ENCODE data around the gene ATP1B1. TPM values are rescaled to one million over a fixed set of nuclear protein-coding genes. Genes with fewer than 3 reads are reported as not detected.

Gene ATP1B1
- total RNA-seq, 1 experiment from 2014 or later = 626 TPM

DNA sequence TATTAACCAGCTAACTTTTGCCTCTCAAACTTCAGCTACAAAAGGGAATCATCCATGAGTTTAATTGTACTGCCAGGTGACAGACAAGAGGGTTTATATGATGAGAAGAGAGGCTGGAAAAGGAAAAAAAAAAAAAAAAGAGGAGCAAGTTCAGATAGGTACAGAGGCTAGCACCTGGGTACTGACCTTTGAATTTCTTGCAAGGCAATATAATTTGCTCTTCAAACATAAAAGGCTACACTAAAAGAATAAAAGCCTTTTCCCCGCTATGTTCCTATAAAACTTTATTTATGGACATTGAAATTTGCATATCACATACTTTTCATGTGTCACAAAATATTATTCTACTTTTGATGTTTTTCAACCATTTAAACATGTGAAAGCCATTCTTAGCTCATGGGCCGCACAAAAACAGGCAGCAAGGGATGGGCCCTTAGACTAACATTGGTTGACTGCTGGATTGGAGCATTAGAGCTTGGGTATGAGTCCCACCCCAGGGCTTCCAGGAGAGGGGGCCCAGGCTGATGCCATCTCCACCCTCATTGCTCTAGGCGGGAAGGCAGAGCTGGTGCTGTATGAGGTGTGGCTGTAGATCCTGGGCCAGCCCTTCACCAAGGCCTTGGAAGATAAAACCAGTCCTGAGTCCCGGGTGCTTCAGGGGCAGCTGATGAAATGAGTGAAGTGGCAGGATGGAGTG, 44.3 kb downstream of the ATP1B1 start:
- Mint-ChIP-seq H3K27ac (ENCODE audit: unreplicated experiment) (peak overlapping the region; percentile 21), H3K4me1 (ENCODE audit: low read depth, unreplicated experiment) (peaks cover 27% of the 10 kb centered on the region), H3K36me3 (ENCODE audit: insufficient read depth, unreplicated experiment) (peaks cover 9% of the 10 kb centered on the region), H3K9me3 (ENCODE audit: low read depth, unreplicated experiment) (no peaks in the 10 kb centered on the region), H3K27me3 (ENCODE audit: unreplicated experiment) (no peaks in the 10 kb centered on the region), H3K4me3 (ENCODE audit: low read depth, unreplicated experiment) (no peak overlapping the region)
- no peak for DNase-seq
- no TSS peak for BruUV-seq (replicated peaks)
- intact Hi-C loops (cut with micrococcal nuclease; ENCODE audit: unreplicated experiment) = no loop called here
- TF ChIP-seq CTCF (IDR thresholded peaks at IDR 0.05; ENCODE audit: unreplicated experiment) = no peak
- CTCF ChIA-PET = interaction anchor here (0.7 kb wide), 1 partner anchor 244 kb away, joined by 10 read pairs; no protein-coding TSS in a partner anchor

DNA sequence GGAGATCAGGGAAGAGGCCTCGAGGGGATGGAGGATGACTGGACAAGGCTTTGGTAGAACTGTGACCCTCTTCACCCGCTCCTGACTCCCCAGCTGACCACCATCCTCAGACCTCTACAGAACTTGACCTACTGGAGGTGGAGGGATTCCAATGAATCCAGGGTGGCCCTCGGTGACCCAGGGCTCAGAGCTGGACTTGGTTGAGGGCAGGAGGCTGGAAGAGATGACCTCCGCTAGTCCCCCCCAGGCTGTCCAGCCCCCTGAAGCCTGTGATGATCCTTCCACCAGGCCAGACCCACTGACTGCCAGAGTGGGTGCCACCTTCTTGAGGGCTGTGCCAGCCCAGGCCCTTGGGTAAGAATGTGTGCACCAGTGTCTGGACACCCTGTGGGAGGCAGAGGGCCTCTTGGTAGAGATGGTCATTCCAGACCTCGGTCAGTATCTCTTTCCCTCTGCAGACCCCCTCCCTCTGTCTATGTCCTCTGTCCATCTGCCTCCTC, 44.9 kb downstream of the ATP1B1 start:
- CTCF ChIA-PET = no interaction called here
- no peak overlapping the region for H3K4me3 Mint-ChIP-seq (ENCODE audit: low read depth, unreplicated experiment)
- H3K36me3 Mint-ChIP-seq (ENCODE audit: insufficient read depth, unreplicated experiment) = peaks cover 9% of the 10 kb centered on the region
- no peaks in the 10 kb centered on the region for H3K9me3 Mint-ChIP-seq (ENCODE audit: low read depth, unreplicated experiment)
- intact Hi-C loops (cut with micrococcal nuclease; ENCODE audit: unreplicated experiment) = no loop called here
- H3K4me1 Mint-ChIP-seq (ENCODE audit: low read depth, unreplicated experiment) = peaks cover 21% of the 10 kb centered on the region
- no peak for DNase-seq
- BruUV-seq (replicated peaks) = no TSS peak
- no peaks in the 10 kb centered on the region for H3K27me3 Mint-ChIP-seq (ENCODE audit: unreplicated experiment)
- TF ChIP-seq CTCF (IDR thresholded peaks at IDR 0.05; ENCODE audit: unreplicated experiment) = no peak
- no peak overlapping the region for H3K27ac Mint-ChIP-seq (ENCODE audit: unreplicated experiment)

DNA sequence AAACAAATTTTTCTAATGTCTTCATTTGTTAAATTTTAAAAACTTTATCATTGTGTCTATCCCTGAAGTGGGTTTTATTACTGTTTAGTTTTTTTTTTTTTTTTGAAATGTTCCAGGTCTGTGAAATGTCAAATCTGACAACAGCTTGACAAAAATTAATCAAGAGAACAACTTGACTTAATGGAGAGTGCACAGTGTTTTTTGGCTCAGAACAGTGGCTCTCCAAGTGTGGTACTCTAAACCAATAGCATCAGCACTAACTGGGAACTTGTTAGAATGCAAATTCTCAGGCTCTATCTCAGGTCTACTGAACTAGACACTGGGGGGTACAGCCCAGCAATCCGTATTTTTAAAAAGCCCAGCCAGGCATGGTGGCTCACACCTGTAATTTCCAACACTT, 49.2 kb downstream of the ATP1B1 start:
- H3K9me3 Mint-ChIP-seq (ENCODE audit: low read depth, unreplicated experiment) = no peaks in the 10 kb centered on the region
- H3K4me3 Mint-ChIP-seq (ENCODE audit: low read depth, unreplicated experiment) = no peak overlapping the region
- no peaks in the 10 kb centered on the region for H3K36me3 Mint-ChIP-seq (ENCODE audit: insufficient read depth, unreplicated experiment)
- H3K27ac Mint-ChIP-seq (ENCODE audit: unreplicated experiment) = no peak overlapping the region
- CTCF ChIA-PET = interaction anchor here (0.7 kb wide), 1 partner anchor 760 kb away, joined by 4 read pairs; no protein-coding TSS in a partner anchor
- no peaks in the 10 kb centered on the region for H3K27me3 Mint-ChIP-seq (ENCODE audit: unreplicated experiment)
- no peak for DNase-seq
- intact Hi-C loops (cut with micrococcal nuclease; ENCODE audit: unreplicated experiment) = no loop called here
- no TSS peak for BruUV-seq (replicated peaks)
- no peaks in the 10 kb centered on the region for H3K4me1 Mint-ChIP-seq (ENCODE audit: low read depth, unreplicated experiment)
- no peak for TF ChIP-seq CTCF (IDR thresholded peaks at IDR 0.05; ENCODE audit: unreplicated experiment)

DNA sequence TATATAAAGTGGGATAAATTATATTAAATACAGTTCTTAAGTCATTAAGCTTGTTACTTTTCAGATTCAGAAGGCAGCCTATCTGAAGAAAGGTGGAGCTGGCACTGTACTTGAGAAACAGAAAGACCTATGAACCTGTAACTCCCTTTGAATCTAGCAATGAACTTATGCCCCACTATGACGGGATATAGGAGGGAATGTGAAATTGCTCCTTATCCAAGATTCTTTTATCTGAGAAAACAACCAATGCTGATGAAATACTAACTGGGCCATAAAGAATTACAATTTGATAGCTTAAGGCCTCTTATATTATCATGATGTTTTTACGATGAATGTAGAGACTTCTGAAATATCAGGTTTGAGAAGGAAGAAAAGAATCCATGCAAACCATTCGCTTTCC, 50.1 kb downstream of the ATP1B1 start:
- TF ChIP-seq CTCF (IDR thresholded peaks at IDR 0.05; ENCODE audit: unreplicated experiment) = no peak
- H3K4me1 Mint-ChIP-seq (ENCODE audit: low read depth, unreplicated experiment) = no peaks in the 10 kb centered on the region
- no peak overlapping the region for H3K4me3 Mint-ChIP-seq (ENCODE audit: low read depth, unreplicated experiment)
- H3K9me3 Mint-ChIP-seq (ENCODE audit: low read depth, unreplicated experiment) = no peaks in the 10 kb centered on the region
- CTCF ChIA-PET = no interaction called here
- intact Hi-C loops (cut with micrococcal nuclease; ENCODE audit: unreplicated experiment) = no loop called here
- no peaks in the 10 kb centered on the region for H3K36me3 Mint-ChIP-seq (ENCODE audit: insufficient read depth, unreplicated experiment)
- no peak overlapping the region for H3K27ac Mint-ChIP-seq (ENCODE audit: unreplicated experiment)
- no peak for DNase-seq
- no TSS peak for BruUV-seq (replicated peaks)
- no peaks in the 10 kb centered on the region for H3K27me3 Mint-ChIP-seq (ENCODE audit: unreplicated experiment)

Measured in Calu3 (cell line).